ENCODE results near the gene ARSB.
"Not testable (repeated sequence)": the region's sequence is repeated elsewhere in the genome, so short reads cannot be mapped to it uniquely, and the experiment has no call there.

The ARSB gene

DNA sequence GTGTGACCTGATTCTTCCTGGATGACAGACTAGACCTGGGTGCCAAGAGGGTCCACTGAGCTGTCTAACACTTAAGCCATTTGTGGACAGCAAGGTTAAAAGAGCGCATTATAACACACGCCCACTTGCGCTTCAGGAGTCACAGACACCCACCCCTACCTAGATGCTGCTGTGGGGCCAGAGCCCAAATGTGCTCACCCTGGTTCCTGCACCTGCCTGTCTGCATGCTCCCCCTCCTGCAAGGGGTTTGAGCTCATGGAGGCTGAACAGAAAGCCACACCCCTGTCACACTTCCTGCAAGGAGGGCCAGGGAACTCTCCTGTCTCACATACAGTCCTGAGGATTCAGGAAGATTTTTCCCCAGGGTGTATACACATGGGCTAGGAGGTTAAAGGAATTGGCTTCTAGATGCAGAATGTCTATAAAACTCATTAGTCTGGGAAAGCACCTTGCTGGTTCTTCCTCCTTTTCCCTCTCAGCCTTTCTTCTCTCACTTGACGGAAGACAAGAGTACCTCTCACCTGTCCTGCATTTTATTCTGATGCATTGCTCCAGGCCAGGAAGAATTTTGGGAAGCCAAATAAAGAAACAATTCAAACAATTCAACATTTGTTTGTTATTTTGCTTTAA is 249.2 kb downstream of the ARSB start:
- H3K9me3 ChIP-seq (ENCODE audit: control insufficient read depth, low read length): no peaks in the 10 kb centered on the region
- H3K4me1 ChIP-seq (ENCODE audit: control insufficient read depth, insufficient read depth, low read length, poor library complexity, severe bottlenecking): peaks cover 10% of the 10 kb centered on the region
- H3K27ac ChIP-seq (ENCODE audit: low read depth, low read length, severe bottlenecking): no peak overlapping the region
- no peak overlapping the region for H3K4me3 ChIP-seq (ENCODE audit: extremely low read depth, insufficient read depth, low read length, poor library complexity, severe bottlenecking)
- WGBS, 2 experiments (ENCODE audit: insufficient coverage in 2 of 2): 90 to 100% methylated on average over 2 to 4 of the region's 4 CpGs
- no peaks in the 10 kb centered on the region for H3K36me3 ChIP-seq (ENCODE audit: control insufficient read depth, insufficient read depth, low read length)

DNA sequence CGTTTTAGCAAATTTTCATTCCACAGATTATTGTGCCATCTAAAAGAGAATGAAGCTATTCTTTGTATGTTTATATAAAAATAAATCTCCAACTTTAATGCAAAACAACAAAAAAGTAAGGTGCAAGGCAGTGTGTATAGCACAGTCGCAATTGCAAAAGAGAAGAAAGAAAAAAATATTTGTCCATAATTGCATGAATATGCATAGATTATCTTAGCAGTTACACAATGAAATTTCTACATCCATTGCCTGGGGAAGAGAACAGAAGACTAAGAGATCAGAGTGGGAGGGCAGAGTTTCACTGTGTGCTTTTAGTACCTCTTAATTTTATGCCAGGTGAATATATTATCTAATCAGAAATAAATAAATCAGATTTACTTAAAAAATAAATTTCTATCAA is 250.2 kb downstream of the ARSB start:
- no CpG with 5 or more reads among the region's 2 CpGs for WGBS, 2 experiments (ENCODE audit: insufficient coverage in 2 of 2)
- no peak overlapping the region for H3K27ac ChIP-seq (ENCODE audit: low read depth, low read length, severe bottlenecking)
- no peaks in the 10 kb centered on the region for H3K9me3 ChIP-seq (ENCODE audit: control insufficient read depth, low read length)
- peaks cover 10% of the 10 kb centered on the region for H3K4me1 ChIP-seq (ENCODE audit: control insufficient read depth, insufficient read depth, low read length, poor library complexity, severe bottlenecking)
- no peaks in the 10 kb centered on the region for H3K36me3 ChIP-seq (ENCODE audit: control insufficient read depth, insufficient read depth, low read length)
- H3K4me3 ChIP-seq (ENCODE audit: extremely low read depth, insufficient read depth, low read length, poor library complexity, severe bottlenecking): no peak overlapping the region

DNA sequence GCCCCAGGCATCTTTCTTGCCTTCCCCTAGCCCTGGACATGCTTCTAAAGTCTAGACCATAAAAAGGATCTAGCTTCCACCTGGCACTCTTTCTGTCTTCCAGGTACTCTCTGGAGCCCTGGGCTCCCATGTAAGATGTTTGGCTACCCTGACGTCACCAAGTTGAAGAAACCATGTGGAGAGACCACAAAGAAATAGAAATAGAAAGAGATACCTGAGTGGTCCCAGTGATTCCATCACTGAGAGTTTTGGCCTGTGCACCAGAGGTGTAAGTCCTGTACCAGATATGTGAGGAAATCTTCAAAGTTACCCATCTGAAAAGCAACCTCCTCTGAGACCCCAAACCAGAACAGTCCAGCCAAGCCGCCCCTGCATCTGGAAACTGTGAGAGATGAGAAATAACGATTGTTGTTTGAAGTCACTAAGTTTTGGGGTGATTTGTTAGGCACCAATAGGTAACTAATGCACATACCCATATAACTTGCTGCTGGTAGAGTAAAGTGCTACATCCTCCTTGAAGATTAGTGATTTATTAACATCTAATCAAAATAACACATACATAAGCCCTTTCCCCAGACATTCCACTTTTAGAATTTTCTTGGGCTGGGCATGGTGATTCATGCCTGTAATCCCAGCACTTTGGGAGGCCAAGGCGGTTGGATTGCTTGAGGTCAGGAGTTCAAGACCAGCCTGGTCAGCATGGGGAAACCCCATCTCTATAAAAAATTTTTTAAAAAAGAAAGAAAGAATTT is 250.8 kb downstream of the ARSB start:
- Histone ChIP-seq H3K9me3 (ENCODE audit: control insufficient read depth, low read length) (no peaks in the 10 kb centered on the region), H3K27ac (ENCODE audit: low read depth, low read length, severe bottlenecking) (no peak overlapping the region), H3K4me3 (ENCODE audit: extremely low read depth, insufficient read depth, low read length, poor library complexity, severe bottlenecking) (no peak overlapping the region), H3K36me3 (ENCODE audit: control insufficient read depth, insufficient read depth, low read length) (no peaks in the 10 kb centered on the region), H3K4me1 (ENCODE audit: control insufficient read depth, insufficient read depth, low read length, poor library complexity, severe bottlenecking) (peaks cover 10% of the 10 kb centered on the region)
- 87% methylated on average over 1 of the region's 4 CpGs; no CpG with 5 or more reads in 1 of the 2 experiments for WGBS, 2 experiments (ENCODE audit: insufficient coverage in 2 of 2)

DNA sequence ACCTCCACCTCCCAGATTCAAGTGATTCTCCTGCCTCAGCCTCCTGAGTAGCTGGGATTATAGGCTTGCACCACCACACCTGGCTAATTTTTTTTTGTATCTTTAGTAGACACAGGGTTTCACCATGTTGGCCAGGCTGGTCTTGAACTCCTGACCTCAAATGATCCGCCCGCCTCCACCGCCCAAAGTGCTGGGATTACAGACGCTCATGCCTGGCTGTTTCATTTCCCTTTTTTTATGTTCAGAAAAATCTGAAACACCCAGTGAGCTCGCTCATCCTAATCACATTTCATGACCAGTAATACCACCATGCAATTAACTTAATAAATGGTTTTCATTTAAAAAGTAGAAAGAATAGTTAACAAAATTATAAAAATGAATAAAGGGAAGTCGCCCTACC is 252.4 kb downstream of the ARSB start:
- peaks cover 10% of the 10 kb centered on the region for H3K4me1 ChIP-seq (ENCODE audit: control insufficient read depth, insufficient read depth, low read length, poor library complexity, severe bottlenecking)
- H3K27ac ChIP-seq (ENCODE audit: low read depth, low read length, severe bottlenecking): not testable (repeated sequence)
- WGBS, 2 experiments (ENCODE audit: insufficient coverage in 2 of 2): 100% methylated on average over 4 of the region's 6 CpGs

DNA sequence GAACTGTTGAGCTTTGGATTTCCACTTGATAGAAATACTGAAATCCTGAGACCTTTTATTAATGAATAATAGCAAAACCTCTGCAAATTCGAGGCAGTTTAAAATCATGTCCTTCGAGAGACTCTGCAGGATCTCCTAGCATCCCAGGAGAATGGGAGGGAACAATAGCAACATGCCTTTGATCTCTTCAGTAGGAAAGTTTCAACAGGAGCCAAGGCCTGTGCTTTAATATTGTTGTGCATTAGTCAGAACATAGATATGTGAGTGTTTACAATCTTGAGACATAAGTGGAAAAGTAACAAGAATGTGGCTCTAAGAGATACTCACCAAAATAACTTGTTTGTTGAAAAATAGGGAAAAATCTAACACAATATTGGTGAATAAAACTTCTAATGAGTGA is 253.2 kb downstream of the ARSB start:
- no peaks in the 10 kb centered on the region for H3K36me3 ChIP-seq (ENCODE audit: control insufficient read depth, insufficient read depth, low read length)
- H3K4me3 ChIP-seq (ENCODE audit: extremely low read depth, insufficient read depth, low read length, poor library complexity, severe bottlenecking): no peak overlapping the region
- WGBS, 2 experiments (ENCODE audit: insufficient coverage in 2 of 2): 38 to 41% methylated on average over 2 of the region's 2 CpGs

More for the DNA sequence above, 252.4 kb downstream of the ARSB start:
- H3K9me3 ChIP-seq (ENCODE audit: control insufficient read depth, low read length); H3K4me3 ChIP-seq (ENCODE audit: extremely low read depth, insufficient read depth, low read length, poor library complexity, severe bottlenecking); H3K36me3 ChIP-seq (ENCODE audit: control insufficient read depth, insufficient read depth, low read length): not testable (repeated sequence)

DNA sequence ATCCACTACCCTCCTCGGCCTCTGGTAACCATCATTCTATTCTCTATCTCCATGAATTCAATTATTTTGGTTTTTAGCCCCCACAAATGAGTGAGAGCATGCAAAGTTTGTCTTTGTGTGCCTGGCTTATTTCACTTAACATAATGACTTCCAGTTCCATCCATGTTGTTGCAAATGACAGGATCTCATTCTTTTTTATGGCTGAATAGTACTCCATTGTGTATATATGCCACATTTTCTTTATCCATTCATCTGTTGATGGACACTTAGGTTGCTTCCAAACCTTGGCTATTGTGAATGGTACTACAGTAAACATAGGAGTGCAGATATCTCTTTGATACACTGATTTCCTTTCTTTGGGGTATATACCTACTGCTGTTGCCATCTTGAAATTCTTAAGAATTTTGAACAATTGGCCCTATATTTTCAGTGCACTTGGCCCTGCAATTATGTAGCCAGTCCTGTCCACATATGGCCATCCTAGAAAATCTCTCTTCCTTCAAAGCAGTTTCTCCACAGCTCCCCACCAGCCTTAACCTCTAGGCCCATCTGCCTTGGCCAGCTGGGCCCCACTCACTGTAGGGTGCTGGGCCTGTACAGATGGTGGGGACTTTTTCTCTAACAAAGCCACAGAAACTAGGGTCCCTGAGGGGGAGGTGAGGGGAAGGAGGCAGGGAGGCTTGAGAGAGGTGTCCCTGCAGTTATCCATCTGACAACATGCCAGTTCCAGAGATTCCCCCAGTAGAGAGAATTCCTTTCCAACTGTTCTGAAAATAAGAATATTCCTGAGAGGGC is 254.6 kb downstream of the ARSB start:
- Histone ChIP-seq H3K4me1 (ENCODE audit: control insufficient read depth, insufficient read depth, low read length, poor library complexity, severe bottlenecking) (peaks cover 10% of the 10 kb centered on the region), H3K27ac (ENCODE audit: low read depth, low read length, severe bottlenecking) (no peak overlapping the region), H3K36me3 (ENCODE audit: control insufficient read depth, insufficient read depth, low read length) (no peaks in the 10 kb centered on the region), H3K4me3 (ENCODE audit: extremely low read depth, insufficient read depth, low read length, poor library complexity, severe bottlenecking) (no peak overlapping the region), H3K9me3 (ENCODE audit: control insufficient read depth, low read length) (no peaks in the 10 kb centered on the region)
- WGBS, 2 experiments (ENCODE audit: insufficient coverage in 2 of 2): 100% methylated on average over 1 of the region's 1 CpG

More for the DNA sequence above, 253.2 kb downstream of the ARSB start:
- peaks cover 10% of the 10 kb centered on the region for H3K4me1 ChIP-seq (ENCODE audit: control insufficient read depth, insufficient read depth, low read length, poor library complexity, severe bottlenecking)
- H3K27ac ChIP-seq (ENCODE audit: low read depth, low read length, severe bottlenecking): no peak overlapping the region
- H3K9me3 ChIP-seq (ENCODE audit: control insufficient read depth, low read length): no peaks in the 10 kb centered on the region

DNA sequence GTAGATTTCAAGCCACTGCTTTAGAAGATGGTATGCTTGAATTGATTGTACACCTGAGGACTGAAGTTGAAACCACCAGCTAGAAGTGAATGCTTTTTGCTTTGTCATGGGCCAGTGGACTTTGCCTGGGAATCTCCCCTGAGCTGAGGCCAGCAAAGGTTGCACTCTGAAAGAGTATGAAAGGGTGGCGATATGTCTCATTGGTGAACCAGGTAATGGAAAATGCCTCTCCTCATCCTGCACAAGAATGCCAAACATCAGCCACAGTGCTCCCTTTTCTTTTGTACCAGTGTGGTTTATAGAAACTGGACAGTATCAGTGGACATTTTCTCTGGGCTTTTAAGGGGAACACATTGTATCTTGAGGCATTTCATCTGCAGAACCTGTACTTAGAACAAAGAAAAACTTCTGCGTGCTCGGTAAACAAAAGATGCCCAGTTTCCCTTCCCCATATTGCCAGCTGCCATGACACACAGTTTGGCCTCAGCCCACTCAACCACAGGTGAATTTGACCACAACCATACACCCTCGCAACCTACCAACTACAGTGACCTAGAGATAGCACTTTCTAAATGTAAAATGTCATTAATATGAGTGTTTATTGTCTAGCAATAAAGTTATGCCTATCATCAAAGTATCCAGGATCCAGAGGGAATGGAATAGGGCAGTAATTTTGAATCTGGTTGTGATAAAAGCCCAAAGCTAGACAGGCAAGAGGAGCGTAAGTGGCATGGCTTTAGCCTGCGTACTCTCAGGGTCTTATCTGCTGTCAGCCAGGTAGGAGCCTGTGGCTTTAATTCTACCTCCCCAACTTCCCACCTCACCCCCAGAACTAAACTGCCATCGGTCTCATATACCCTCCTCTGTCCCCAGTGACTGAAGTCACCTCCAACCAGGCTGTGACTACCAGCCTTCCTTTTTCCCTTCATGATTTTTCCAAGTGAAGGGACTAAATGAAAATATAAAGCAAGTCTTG is 257.0 kb downstream of the ARSB start:
- Histone ChIP-seq H3K4me1 (ENCODE audit: control insufficient read depth, insufficient read depth, low read length, poor library complexity, severe bottlenecking) (peaks cover 10% of the 10 kb centered on the region), H3K4me3 (ENCODE audit: extremely low read depth, insufficient read depth, low read length, poor library complexity, severe bottlenecking) (no peak overlapping the region), H3K36me3 (ENCODE audit: control insufficient read depth, insufficient read depth, low read length) (no peaks in the 10 kb centered on the region), H3K9me3 (ENCODE audit: control insufficient read depth, low read length) (no peaks in the 10 kb centered on the region), H3K27ac (ENCODE audit: low read depth, low read length, severe bottlenecking) (no peak overlapping the region)
- WGBS, 2 experiments (ENCODE audit: insufficient coverage in 2 of 2): 89 to 94% methylated on average over 4 to 5 of the region's 7 CpGs

Data from mesodermal cell (in vitro differentiated cells).